SK-N-SH treated with all-trans-retinoic acid at 6 μM for 48 hours (cell line): ENCODE data around the gene TRIP6.

ENCODE experiments used
- ATAC-seq: fragments of 200-7000 bp; cut with Tn5 transposase; 3 replicates; pipeline ENCODE4 v1.9.1; 2020; ENCODE audit warnings: mild to moderate bottlenecking, moderate library complexity
- BACH2 ChIP-seq: fragments of 250-450 bp; sonication (Bioruptor Pico); IDR thresholded peaks from 2 replicates; pipeline ENCODE4 v1.9.0; 2021; ENCODE audit warnings: mild to moderate bottlenecking, borderline replicate concordance
- CSDC2 ChIP-seq: fragments of 250-450 bp; sonication (Bioruptor Pico); IDR thresholded peaks from 2 replicates; pipeline ENCODE4 v1.5.0; 2020; ENCODE audit warnings: mild to moderate bottlenecking, moderate library complexity
- GLIS3 ChIP-seq: fragments of 250-450 bp; sonication (Bioruptor Pico); IDR thresholded peaks from 2 replicates; pipeline ENCODE4 v1.5.0; 2020; ENCODE audit warnings: mild to moderate bottlenecking, moderate library complexity
- ISL1 ChIP-seq: fragments of 250-450 bp; sonication (Bioruptor Pico); IDR thresholded peaks from 2 replicates; pipeline ENCODE4 v2.1.2; 2022; ENCODE audit warnings: mild to moderate bottlenecking, moderate library complexity
- OSR1 ChIP-seq: fragments of 250-450 bp; sonication (Bioruptor Pico); IDR thresholded peaks from 2 replicates; pipeline ENCODE4 v1.8.0; 2022; ENCODE audit warnings: moderate library complexity, mild to moderate bottlenecking, inconsistent platforms
- PPARA ChIP-seq: fragments of 250-450 bp; sonication (Bioruptor Pico); IDR thresholded peaks from 2 replicates; pipeline ENCODE4 v1.5.0; 2020; ENCODE audit warnings: mild to moderate bottlenecking, borderline replicate concordance
- SNAI2 ChIP-seq: fragments of 250-450 bp; sonication (Bioruptor Pico); IDR thresholded peaks from 2 replicates; pipeline ENCODE4 v1.5.0; 2020; ENCODE audit warnings: mild to moderate bottlenecking, moderate library complexity
- TCF4 ChIP-seq: fragments of 250-450 bp; sonication (Bioruptor Pico); IDR thresholded peaks from 2 replicates; pipeline ENCODE4 v1.8.0; 2021; ENCODE audit warnings: mild to moderate bottlenecking, moderate library complexity, borderline replicate concordance
- ZC3H10 ChIP-seq: fragments of 250-450 bp; sonication (Bioruptor Pico); IDR thresholded peaks from 2 replicates; pipeline ENCODE4 v1.5.1; 2021; ENCODE audit warnings: mild to moderate bottlenecking, moderate library complexity
- ZFP3 ChIP-seq: fragments of 250-450 bp; sonication (Bioruptor Pico); IDR thresholded peaks from 2 replicates; pipeline ENCODE4 v1.5.0; 2020; ENCODE audit warnings: mild to moderate bottlenecking, moderate library complexity
- ZFP30 ChIP-seq: fragments of 450-650 bp; formaldehyde crosslinking; IDR thresholded peaks from 2 replicates; pipeline ENCODE4 v1.5.0; 2022; ENCODE audit warnings: mild to moderate bottlenecking, moderate library complexity
- ZNF565 ChIP-seq: fragments of 450-650 bp; formaldehyde crosslinking; conservative IDR thresholded peaks from 2 replicates; pipeline ENCODE4 v1.5.0; 2020; ENCODE audit warnings: low read depth, mild to moderate bottlenecking, moderate library complexity
- ZNF70 ChIP-seq: fragments of 450-650 bp; formaldehyde crosslinking; IDR thresholded peaks from 2 replicates; pipeline ENCODE4 v1.5.0; 2020; ENCODE audit warnings: mild to moderate bottlenecking, moderate library complexity
- TF ChIP-seq, protein P1 (sequence below): fragments of 250-450 bp; sonication (Bioruptor Pico); IDR thresholded peaks from 2 replicates; pipeline ENCODE4 v1.8.0; 2020; ENCODE audit warnings: mild to moderate bottlenecking, moderate library complexity, borderline replicate concordance
- TF ChIP-seq, protein P2 (sequence below): fragments of 250-450 bp; sonication (Bioruptor Pico); IDR thresholded peaks from 2 replicates; pipeline ENCODE4 v1.5.0; 2020; ENCODE audit warnings: mild to moderate bottlenecking, moderate library complexity
- TF ChIP-seq, protein P3 (sequence below): fragments of 250-450 bp; sonication (Bioruptor Pico); IDR thresholded peaks from 2 replicates; pipeline ENCODE4 v1.5.1; 2020; ENCODE audit warnings: low read depth, mild to moderate bottlenecking, moderate library complexity
- TF ChIP-seq, protein P4 (sequence below): fragments of 250-450 bp; sonication (Bioruptor Pico); IDR thresholded peaks from 2 replicates; pipeline ENCODE4 v1.8.0; 2021; ENCODE audit warnings: low read depth, mild to moderate bottlenecking, moderate library complexity, borderline replicate concordance

Gene TRIP6

DNA sequence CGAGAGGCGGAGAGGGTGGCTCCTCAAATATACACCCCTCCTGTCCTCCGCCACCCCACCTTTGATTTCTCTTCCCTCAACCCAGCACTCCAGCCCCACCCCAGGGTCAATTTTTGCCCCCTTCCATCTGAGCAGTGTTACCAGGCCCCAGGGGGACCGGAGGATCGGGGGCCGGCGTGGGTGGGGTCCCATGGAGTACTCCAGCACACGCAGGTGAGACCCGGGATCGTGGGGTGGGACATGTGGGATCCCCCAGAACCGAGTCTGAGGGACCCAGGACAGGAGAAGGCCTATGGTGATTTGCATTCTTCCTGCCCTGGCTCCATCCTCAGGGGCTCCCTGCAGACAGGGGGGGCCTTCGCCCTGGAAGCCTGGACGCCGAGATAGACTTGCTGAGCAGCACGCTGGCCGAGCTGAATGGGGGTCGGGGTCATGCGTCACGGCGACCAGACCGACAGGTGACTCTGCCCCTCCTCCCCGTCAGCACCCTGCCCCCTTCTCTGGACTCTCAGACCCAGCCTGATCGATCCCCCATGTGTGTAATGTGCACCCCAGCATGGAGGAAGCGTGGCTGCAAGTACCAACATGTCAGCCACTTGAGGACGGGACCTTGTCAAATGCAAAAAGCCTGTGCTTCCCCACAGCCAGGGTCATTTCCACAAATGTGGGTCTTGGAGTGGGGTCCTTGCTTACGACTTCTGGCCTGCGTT is 744 bp downstream of the TRIP6 start:
- TF ChIP-seq, protein P1, sequence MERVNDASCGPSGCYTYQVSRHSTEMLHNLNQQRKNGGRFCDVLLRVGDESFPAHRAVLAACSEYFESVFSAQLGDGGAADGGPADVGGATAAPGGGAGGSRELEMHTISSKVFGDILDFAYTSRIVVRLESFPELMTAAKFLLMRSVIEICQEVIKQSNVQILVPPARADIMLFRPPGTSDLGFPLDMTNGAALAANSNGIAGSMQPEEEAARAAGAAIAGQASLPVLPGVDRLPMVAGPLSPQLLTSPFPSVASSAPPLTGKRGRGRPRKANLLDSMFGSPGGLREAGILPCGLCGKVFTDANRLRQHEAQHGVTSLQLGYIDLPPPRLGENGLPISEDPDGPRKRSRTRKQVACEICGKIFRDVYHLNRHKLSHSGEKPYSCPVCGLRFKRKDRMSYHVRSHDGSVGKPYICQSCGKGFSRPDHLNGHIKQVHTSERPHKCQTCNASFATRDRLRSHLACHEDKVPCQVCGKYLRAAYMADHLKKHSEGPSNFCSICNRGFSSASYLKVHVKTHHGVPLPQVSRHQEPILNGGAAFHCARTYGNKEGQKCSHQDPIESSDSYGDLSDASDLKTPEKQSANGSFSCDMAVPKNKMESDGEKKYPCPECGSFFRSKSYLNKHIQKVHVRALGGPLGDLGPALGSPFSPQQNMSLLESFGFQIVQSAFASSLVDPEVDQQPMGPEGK (CRISPR knock-in tag), result no peak
- ATAC-seq, result no peak

DNA sequence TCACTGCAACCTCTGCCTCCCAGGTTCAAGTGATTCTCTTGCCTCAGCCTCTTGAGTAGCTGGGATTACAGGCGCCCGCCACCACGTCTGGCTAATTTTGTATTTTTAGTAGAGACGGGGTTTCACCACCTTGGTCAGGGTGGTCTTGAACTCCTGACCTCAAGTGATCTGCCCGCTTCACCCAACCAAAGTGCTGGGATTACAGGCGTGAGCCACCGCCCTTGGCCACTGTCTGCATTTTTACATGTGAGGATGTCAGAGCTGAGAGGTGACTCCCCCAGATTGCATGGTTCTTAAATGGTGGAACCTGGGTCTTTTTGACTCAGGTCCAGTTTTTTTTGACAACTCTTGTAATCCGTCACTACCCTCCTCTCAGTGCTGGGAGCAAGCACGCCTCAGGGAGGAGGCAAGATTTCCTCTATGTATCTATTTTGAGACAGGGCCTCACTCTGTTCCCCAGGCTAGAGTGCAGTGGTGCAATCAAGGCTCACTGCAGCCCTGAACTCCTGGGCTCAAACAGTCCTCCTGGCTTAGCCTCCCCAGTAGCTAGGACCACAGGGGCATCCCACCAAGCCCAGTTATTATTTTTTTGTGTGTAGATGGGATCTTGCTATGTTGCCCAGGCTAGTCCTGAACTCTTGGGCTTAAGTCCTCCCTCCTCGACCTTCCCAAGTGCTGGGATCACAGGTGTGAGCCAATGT is 6.6 kb downstream of the TRIP6 start:
- ATAC-seq, result no peak

DNA sequence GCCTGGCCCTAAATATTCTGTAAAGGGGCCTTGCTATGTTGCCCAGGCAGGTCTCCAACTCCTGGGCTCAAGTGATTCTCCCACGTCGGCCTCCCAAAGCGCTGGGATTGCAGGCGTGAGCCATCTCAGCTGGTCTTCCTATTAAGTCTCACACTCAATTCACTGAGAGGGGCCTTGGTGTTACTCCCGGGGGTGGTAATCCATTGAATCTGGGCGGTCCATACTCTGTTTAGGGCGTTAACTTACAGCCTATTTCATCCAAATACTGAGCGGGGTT is 7.1 kb downstream of the TRIP6 start:
- TF ChIP-seq, protein P2, sequence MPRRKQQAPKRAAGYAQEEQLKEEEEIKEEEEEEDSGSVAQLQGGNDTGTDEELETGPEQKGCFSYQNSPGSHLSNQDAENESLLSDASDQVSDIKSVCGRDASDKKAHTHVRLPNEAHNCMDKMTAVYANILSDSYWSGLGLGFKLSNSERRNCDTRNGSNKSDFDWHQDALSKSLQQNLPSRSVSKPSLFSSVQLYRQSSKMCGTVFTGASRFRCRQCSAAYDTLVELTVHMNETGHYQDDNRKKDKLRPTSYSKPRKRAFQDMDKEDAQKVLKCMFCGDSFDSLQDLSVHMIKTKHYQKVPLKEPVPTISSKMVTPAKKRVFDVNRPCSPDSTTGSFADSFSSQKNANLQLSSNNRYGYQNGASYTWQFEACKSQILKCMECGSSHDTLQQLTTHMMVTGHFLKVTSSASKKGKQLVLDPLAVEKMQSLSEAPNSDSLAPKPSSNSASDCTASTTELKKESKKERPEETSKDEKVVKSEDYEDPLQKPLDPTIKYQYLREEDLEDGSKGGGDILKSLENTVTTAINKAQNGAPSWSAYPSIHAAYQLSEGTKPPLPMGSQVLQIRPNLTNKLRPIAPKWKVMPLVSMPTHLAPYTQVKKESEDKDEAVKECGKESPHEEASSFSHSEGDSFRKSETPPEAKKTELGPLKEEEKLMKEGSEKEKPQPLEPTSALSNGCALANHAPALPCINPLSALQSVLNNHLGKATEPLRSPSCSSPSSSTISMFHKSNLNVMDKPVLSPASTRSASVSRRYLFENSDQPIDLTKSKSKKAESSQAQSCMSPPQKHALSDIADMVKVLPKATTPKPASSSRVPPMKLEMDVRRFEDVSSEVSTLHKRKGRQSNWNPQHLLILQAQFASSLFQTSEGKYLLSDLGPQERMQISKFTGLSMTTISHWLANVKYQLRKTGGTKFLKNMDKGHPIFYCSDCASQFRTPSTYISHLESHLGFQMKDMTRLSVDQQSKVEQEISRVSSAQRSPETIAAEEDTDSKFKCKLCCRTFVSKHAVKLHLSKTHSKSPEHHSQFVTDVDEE (CRISPR knock-in tag), result no peak
- no peak for TF ChIP-seq ZFP3 (CRISPR knock-in tag)
- no peak for TF ChIP-seq ZNF70 (CRISPR knock-in tag)
- no peak for TF ChIP-seq BACH2
- TF ChIP-seq, protein P1 (CRISPR knock-in tag), result no peak
- peak; percentile 4 for ATAC-seq

More for the DNA sequence above, 6.6 kb downstream of the TRIP6 start:
- TF ChIP-seq, protein P3, sequence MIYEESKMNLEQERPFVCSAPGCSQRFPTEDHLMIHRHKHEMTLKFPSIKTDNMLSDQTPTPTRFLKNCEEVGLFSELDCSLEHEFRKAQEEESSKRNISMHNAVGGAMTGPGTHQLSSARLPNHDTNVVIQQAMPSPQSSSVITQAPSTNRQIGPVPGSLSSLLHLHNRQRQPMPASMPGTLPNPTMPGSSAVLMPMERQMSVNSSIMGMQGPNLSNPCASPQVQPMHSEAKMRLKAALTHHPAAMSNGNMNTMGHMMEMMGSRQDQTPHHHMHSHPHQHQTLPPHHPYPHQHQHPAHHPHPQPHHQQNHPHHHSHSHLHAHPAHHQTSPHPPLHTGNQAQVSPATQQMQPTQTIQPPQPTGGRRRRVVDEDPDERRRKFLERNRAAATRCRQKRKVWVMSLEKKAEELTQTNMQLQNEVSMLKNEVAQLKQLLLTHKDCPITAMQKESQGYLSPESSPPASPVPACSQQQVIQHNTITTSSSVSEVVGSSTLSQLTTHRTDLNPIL (CRISPR knock-in tag), result no peak
- no peak for TF ChIP-seq PPARA (CRISPR knock-in tag)
- no peak for TF ChIP-seq CSDC2 (CRISPR knock-in tag)
- no peak for TF ChIP-seq ZFP30 (CRISPR knock-in tag)
- TF ChIP-seq OSR1 (CRISPR knock-in tag), result no peak
- no peak for TF ChIP-seq ZNF70 (CRISPR knock-in tag)
- TF ChIP-seq ZC3H10 (CRISPR knock-in tag), result no peak
- TF ChIP-seq ISL1 (CRISPR knock-in tag), result no peak
- TF ChIP-seq SNAI2, result no peak
- TF ChIP-seq ZFP3 (CRISPR knock-in tag), result no peak
- no peak for TF ChIP-seq GLIS3 (CRISPR knock-in tag)
- TF ChIP-seq, protein P4, sequence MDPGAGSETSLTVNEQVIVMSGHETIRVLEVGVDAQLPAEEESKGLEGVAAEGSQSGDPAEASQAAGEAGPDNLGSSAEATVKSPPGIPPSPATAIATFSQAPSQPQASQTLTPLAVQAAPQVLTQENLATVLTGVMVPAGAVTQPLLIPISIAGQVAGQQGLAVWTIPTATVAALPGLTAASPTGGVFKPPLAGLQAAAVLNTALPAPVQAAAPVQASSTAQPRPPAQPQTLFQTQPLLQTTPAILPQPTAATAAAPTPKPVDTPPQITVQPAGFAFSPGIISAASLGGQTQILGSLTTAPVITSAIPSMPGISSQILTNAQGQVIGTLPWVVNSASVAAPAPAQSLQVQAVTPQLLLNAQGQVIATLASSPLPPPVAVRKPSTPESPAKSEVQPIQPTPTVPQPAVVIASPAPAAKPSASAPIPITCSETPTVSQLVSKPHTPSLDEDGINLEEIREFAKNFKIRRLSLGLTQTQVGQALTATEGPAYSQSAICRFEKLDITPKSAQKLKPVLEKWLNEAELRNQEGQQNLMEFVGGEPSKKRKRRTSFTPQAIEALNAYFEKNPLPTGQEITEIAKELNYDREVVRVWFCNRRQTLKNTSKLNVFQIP (CRISPR knock-in tag), result no peak
- TF ChIP-seq ZNF565 (CRISPR knock-in tag), result no peak
- TF ChIP-seq, protein P2 (CRISPR knock-in tag), result no peak
- TF ChIP-seq TCF4 (CRISPR knock-in tag), result no peak
